ENCODE results near the gene PCDHB15.
"Not testable (repeated sequence)": the region's sequence is repeated elsewhere in the genome, so short reads cannot be mapped to it uniquely, and the experiment has no call there.

Gene PCDHB15

GRCh38 chr5:141245250-141245717 lies at the start of gene PCDHB15:
Gene PCDHB15, plus strand, starts transcription at chr5:141245395. Its CDS starts 184 bp downstream, at chr5:141245579.
- no peak for DNase-seq (ENCODE audit: low read depth in 2 of 2)

- no peak for DNase-seq (ENCODE audit: low read depth in 2 of 2)
Measured at GRCh38 chr5:141196363-141196762, 48.8 kb upstream of the PCDHB15 start.

GRCh38 chr5:141199359-141200235 lies 45.6 kb upstream of the PCDHB15 start, which contains the start of gene PCDHB11:
Gene PCDHB11, plus strand, starts transcription at chr5:141199627. Its CDS starts 148 bp downstream, at chr5:141199775.
- DNase-seq (ENCODE audit: low read depth in 2 of 2): no peak

- not testable (repeated sequence) for DNase-seq (ENCODE audit: low read depth in 2 of 2)
Measured at GRCh38 chr5:141201126-141201525, 44.1 kb upstream of the PCDHB15 start.

- DNase-seq (ENCODE audit: low read depth in 2 of 2): not testable (repeated sequence)
Measured at GRCh38 chr5:141201646-141202045, 43.5 kb upstream of the PCDHB15 start.

DNA sequence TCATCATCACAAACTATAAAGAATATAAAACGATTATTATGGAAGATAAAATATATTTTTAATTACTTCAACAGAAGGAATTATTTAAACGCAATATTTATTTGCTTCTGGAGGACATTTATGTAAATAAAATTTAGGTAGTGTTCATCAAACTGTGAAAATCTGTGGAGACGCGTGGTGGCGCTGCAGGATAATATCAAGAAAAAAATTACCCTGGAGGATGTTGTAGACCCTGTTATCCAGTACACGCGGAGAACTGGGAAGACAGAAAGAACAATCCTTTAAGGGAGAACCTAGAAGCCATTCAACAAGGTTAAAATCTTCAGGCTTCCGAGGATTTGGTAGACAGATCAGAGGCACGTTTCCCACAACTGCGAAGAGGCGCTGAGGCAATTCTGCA lies 36.7 kb upstream of the PCDHB15 start, which contains the start of gene PCDHB12:
Gene PCDHB12, plus strand, starts transcription at position 242 of the 400 bp plus-strand sequence. CDS start 189 bp downstream, outside the sequence.
- no peak for DNase-seq (ENCODE audit: low read depth in 2 of 2)

- DNase-seq (ENCODE audit: low read depth in 2 of 2): not testable (repeated sequence)
Measured at GRCh38 chr5:141210281-141210680, 34.9 kb upstream of the PCDHB15 start.

DNA sequence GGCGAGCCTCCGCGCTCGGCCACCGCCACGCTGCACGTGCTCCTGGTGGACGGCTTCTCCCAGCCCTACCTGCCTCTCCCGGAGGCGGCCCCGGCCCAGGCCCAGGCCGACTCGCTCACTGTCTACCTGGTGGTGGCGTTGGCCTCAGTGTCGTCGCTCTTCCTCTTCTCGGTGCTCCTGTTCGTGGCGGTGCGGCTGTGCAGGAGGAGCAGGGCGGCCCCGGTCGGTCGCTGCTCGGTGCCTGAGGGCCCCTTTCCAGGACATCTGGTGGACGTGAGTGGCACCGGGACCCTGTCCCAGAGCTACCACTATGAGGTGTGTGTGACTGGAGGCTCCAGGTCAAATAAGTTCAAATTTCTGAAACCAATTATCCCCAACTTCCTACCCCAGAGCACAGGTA lies 34.3 kb upstream of the PCDHB15 start:
- not testable (repeated sequence) for DNase-seq (ENCODE audit: low read depth in 2 of 2)

DNA sequence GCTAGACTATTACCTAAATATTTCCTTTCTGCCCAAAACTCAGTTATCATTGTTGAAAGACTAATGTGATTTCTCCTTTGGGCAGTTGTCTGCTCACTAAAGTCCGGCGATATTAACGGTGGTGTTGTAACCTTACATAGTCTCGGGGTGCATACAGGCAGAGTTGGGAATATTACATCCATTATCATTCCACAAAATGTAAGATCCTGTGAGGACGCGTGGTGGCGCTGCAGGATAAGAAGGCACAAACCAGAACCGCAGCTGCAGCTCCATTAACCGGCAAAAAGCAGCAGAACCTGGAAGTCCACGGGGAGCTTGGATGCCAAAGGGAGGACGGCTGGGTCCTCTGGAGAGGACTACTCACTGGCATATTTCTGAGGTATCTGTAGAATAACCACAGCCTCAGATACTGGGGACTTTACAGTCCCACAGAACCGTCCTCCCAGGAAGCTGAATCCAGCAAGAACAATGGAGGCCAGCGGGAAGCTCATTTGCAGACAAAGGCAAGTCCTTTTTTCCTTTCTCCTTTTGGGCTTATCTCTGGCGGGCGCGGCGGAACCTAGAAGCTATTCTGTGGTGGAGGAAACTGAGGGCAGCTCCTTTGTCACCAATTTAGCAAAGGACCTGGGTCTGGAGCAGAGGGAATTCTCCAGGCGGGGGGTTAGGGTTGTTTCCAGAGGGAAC lies 31.4 kb upstream of the PCDHB15 start, which contains the start of gene PCDHB13:
Gene PCDHB13, plus strand, starts transcription at position 264 of the 684 bp plus-strand sequence. Its CDS starts 205 bp downstream, at position 469.
- DNase-seq (ENCODE audit: low read depth in 2 of 2): not testable (repeated sequence)

DNA sequence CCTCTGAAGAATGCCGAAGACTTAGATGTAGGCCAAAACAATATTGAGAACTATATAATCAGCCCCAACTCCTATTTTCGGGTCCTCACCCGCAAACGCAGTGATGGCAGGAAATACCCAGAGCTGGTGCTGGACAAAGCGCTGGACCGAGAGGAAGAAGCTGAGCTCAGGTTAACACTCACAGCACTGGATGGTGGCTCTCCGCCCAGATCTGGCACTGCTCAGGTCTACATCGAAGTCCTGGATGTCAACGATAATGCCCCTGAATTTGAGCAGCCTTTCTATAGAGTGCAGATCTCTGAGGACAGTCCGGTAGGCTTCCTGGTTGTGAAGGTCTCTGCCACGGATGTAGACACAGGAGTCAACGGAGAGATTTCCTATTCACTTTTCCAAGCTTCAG lies 30.6 kb upstream of the PCDHB15 start:
- not testable (repeated sequence) for DNase-seq (ENCODE audit: low read depth in 2 of 2)

DNA sequence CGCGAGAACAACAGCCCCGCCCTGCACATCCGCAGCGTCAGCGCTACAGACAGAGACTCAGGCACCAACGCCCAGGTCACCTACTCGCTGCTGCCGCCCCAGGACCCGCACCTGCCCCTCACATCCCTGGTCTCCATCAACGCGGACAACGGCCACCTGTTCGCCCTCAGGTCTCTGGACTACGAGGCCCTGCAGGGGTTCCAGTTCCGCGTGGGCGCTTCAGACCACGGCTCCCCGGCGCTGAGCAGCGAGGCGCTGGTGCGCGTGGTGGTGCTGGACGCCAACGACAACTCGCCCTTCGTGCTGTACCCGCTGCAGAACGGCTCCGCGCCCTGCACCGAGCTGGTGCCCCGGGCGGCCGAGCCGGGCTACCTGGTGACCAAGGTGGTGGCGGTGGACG lies 29.7 kb upstream of the PCDHB15 start:
- not testable (repeated sequence) for DNase-seq (ENCODE audit: low read depth in 2 of 2)

DNA sequence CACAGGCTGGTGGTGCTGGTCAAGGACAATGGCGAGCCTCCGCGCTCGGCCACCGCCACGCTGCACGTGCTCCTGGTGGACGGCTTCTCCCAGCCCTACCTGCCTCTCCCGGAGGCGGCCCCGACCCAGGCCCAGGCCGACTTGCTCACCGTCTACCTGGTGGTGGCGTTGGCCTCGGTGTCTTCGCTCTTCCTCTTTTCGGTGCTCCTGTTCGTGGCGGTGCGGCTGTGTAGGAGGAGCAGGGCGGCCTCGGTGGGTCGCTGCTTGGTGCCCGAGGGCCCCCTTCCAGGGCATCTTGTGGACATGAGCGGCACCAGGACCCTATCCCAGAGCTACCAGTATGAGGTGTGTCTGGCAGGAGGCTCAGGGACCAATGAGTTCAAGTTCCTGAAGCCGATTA lies 29.2 kb upstream of the PCDHB15 start:
- not testable (repeated sequence) for DNase-seq (ENCODE audit: low read depth in 2 of 2)

GRCh38 chr5:141223112-141223783 lies 21.9 kb upstream of the PCDHB15 start, which contains the start of gene PCDHB14:
Gene PCDHB14, plus strand, starts transcription at chr5:141223343. Its CDS starts 163 bp downstream, at chr5:141223506.
- no peak for DNase-seq (ENCODE audit: low read depth in 2 of 2)

GRCh38 chr5:141224844-141225243 lies 20.4 kb upstream of the PCDHB15 start:
- not testable (repeated sequence) for DNase-seq (ENCODE audit: low read depth in 2 of 2)

DNA sequence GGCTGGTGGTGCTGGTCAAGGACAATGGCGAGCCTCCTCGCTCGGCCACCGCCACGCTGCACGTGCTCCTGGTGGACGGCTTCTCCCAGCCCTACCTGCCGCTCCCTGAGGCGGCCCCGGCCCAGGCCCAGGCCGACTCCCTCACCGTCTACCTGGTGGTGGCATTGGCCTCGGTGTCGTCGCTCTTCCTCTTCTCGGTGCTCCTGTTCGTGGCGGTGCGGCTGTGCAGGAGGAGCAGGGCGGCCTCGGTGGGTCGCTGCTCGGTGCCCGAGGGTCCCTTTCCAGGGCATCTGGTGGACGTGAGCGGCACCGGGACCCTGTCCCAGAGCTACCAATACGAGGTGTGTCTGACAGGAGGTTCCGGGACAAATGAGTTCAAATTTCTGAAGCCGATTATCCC lies 19.8 kb upstream of the PCDHB15 start:
- DNase-seq (ENCODE audit: low read depth in 2 of 2): not testable (repeated sequence)

GRCh38 chr5:141234109-141234667 lies 11.0 kb upstream of the PCDHB15 start:
- DNase-seq (ENCODE audit: low read depth in 2 of 2): no peak

DNA sequence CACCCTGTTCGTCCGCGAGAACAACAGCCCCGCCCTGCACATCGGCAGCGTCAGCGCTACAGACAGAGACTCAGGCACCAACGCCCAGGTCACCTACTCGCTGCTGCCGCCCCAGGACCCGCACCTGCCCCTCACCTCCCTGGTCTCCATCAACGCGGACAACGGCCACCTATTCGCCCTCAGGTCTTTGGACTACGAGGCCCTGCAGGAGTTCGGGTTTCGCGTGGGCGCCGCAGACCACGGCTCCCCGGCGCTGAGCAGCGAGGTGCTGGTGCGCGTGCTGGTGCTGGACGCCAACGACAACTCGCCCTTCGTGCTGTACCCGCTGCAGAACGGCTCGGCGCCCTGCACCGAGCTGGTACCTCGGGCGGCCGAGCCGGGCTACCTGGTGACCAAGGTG lies 9.3 kb upstream of the PCDHB15 start:
- DNase-seq (ENCODE audit: low read depth in 2 of 2): not testable (repeated sequence)

- DNase-seq (ENCODE audit: low read depth in 2 of 2): no peak
Measured at GRCh38 chr5:141236516-141237313, 8.5 kb upstream of the PCDHB15 start.

DNA sequence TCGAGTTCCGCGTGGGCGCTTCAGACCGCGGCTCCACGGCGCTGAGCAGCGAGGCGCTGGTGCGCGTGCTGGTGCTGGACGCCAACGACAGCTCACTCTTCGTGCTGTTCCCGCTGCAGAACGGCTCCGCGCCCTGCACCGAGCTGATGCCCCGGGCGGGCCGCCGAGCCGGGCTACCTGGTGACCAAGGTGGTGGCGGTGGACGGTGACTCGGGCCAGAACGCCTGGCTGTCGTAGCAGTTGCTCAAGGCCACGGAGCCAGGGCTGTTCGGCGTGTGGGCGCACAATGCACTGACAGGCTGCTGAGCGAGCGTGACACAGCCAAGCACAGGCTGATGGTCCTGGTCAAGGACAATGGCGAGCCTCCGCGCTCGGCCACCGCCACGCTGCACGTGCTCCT lies 3.7 kb upstream of the PCDHB15 start:
- no peak for DNase-seq (ENCODE audit: low read depth in 2 of 2)

DNA sequence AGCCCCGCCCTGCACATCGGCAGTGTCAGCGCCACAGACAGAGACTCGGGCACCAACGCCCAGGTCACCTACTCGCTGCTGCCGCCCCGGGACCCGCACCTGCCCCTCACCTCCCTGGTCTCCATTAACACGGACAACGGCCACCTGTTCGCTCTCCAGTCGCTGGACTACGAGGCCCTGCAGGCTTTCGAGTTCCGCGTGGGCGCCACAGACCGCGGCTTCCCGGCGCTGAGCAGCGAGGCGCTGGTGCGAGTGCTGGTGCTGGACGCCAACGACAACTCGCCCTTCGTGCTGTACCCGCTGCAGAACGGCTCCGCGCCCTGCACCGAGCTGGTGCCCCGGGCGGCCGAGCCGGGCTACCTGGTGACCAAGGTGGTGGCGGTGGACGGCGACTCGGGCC lies 1.8 kb downstream of the PCDHB15 start:
- DNase-seq (ENCODE audit: low read depth in 2 of 2): not testable (repeated sequence)
